ENCODE results near the gene PHOSPHO2. TPM values are rescaled to one million over a fixed set of nuclear protein-coding genes. Genes with fewer than 3 reads are reported as not detected.

Gene PHOSPHO2
- total RNA-seq, 2 donors from 2014 or later = 1.4 to 3.4 TPM

GRCh38 chr2:169732075-169732474 is 37.8 kb downstream of the PHOSPHO2 start:
- Mint-ChIP-seq H3K27ac (no peak overlapping the region), H3K36me3 (peaks cover 6 to 9% of the 10 kb centered on the region in 2 donors), H3K9me3 (no peaks in the 10 kb centered on the region)
- no peak for ATAC-seq
- DNase-seq (ENCODE audit: low spot score in 2 of 2) = no peak

- Mint-ChIP-seq H3K9me3 (no peaks in the 10 kb centered on the region), H3K36me3 (peaks cover 7 to 9% of the 10 kb centered on the region in 2 donors), H3K27ac (no peak overlapping the region)
- no peak for ATAC-seq
- DNase-seq (ENCODE audit: low spot score in 2 of 2) = no peak
Measured at GRCh38 chr2:169732583-169733358, 38.5 kb downstream of the PHOSPHO2 start.

DNA sequence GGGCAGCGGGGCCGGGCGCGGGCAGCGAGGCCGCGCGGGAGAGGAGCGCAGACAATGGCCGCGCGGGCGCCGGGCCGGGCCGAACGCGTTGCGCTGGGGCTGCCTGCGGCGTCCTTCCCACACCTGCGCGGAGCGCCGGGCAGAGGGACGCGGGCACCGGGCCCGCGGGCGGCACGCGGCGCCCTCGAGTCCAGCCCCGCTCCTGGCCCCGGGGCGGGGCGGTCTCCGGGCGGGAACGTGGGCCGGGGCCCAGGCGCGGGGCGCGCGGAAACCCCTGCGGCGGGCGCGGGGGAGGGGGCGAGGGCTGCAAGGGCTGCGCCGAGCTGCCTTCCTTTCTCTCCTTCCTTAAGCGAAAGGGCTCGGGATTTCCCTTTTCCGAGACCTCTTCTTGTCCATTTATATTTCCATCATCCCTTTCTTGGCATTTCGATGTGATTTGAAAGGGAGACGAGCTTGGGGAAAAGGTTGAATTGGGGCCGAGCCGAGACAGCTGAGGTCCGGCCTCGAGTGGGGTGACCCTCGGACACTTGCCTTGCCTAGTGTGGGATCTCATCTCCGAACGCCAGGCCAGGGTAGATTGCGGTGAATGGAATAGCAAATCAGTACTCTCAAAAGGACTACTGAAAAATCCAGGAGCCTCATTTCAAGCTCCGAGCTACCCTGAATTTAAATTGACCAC is 40.0 kb downstream of the PHOSPHO2 start:
- peak in 1 of 2 donors; percentile 48 for DNase-seq (ENCODE audit: low spot score in 2 of 2)
- Mint-ChIP-seq H3K27ac (peak overlapping the region in 1 of 2 donors; percentile 83), H3K36me3 (peaks cover 9 to 11% of the 10 kb centered on the region in 2 donors), H3K9me3 (peaks cover 0 to 4% of the 10 kb centered on the region in 2 donors)
- ATAC-seq = peak; percentile 63 to 71

DNA sequence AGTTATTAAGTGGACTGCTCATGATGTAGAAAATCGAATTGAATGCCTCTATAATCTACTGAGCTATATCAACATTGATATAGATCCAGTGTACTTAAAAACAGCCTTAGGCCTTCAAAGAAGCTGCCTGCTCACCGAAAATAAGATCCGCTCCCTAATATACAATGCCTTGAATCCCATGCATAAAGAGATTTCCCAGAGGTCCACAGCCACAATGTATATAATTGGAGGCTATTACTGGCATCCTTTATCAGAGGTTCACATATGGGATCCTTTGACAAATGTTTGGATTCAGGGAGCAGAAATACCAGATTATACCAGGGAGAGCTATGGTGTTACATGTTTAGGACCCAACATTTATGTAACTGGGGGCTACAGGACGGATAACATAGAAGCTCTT is 41.4 kb downstream of the PHOSPHO2 start:
- Mint-ChIP-seq H3K36me3 (peaks cover 9 to 15% of the 10 kb centered on the region in 2 donors), H3K9me3 (peaks cover 0 to 5% of the 10 kb centered on the region in 2 donors), H3K27ac (no peak overlapping the region)
- ATAC-seq = no peak
- DNase-seq (ENCODE audit: low spot score in 2 of 2) = no peak

GRCh38 chr2:169736902-169737301 is 42.6 kb downstream of the PHOSPHO2 start:
- ATAC-seq (no peak), DNase-seq (ENCODE audit: low spot score in 2 of 2) (no peak)
- Mint-ChIP-seq H3K36me3 (peaks cover 9 to 15% of the 10 kb centered on the region in 2 donors), H3K27ac (no peak overlapping the region), H3K9me3 (peaks cover 0 to 5% of the 10 kb centered on the region in 2 donors)

- DNase-seq (ENCODE audit: low spot score in 2 of 2) (no peak), ATAC-seq (no peak)
- Mint-ChIP-seq H3K9me3 (peaks cover 0 to 5% of the 10 kb centered on the region in 2 donors), H3K27ac (no peak overlapping the region), H3K36me3 (peaks cover 4 to 15% of the 10 kb centered on the region in 2 donors)
Measured at GRCh38 chr2:169738566-169739229, 44.4 kb downstream of the PHOSPHO2 start.

DNA sequence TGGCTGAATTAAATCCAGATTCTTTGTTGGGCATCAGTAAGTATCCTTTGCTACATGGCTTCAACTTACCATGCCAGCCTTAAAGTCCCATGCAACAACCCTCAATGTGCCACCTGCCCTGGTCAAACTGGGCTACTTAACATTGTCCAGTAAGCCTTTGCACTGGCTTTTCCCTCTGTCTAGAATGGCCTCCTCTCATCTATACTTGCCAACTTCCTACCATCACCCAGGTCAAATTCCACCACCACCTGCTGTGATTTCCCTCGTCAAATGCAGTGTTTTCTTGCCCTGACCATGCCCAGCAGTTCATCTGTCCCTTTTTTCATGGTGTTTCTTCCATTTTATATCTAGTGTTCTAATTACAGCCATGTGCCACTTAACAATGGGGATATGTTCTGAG is 45.1 kb downstream of the PHOSPHO2 start:
- no peak for ATAC-seq
- H3K9me3 Mint-ChIP-seq = peaks cover 0 to 5% of the 10 kb centered on the region in 2 donors
- H3K36me3 Mint-ChIP-seq = peaks cover 9 to 20% of the 10 kb centered on the region in 2 donors
- no peak overlapping the region for H3K27ac Mint-ChIP-seq
- DNase-seq (ENCODE audit: low spot score in 2 of 2) = no peak

GRCh38 chr2:169743549-169743948 is 49.3 kb downstream of the PHOSPHO2 start:
- DNase-seq (ENCODE audit: low spot score in 2 of 2) (no peak), ATAC-seq (no peak)
- Mint-ChIP-seq H3K36me3 (peaks cover 6 to 14% of the 10 kb centered on the region in 2 donors), H3K27ac (no peak overlapping the region), H3K9me3 (peaks cover 0 to 5% of the 10 kb centered on the region in 2 donors)

DNA sequence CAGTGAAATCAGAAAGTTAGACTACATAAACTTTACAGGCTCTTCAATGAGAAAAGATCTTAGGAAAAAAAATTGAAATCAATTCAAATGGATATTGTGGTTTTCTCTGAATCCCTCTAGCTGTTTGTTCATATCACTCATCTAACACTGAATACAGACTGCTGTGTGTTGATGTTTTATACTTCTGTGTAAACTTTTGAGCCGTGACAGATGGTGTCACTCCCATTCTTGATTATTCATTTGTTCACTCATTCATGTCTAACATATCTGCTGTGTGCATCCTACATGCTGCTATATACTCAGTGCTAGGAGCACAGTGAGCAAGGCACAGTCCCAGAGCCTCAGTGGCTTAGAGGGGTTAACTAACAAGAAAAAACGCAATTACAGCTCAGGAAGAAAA is 52.0 kb downstream of the PHOSPHO2 start:
- no peak for DNase-seq (ENCODE audit: low spot score in 2 of 2)
- H3K9me3 Mint-ChIP-seq = no peaks in the 10 kb centered on the region
- peaks cover 6% of the 10 kb centered on the region in 2 donors for H3K36me3 Mint-ChIP-seq
- H3K27ac Mint-ChIP-seq = no peak overlapping the region
- no peak for ATAC-seq

- Mint-ChIP-seq H3K9me3 (no peaks in the 10 kb centered on the region), H3K36me3 (peaks cover 6% of the 10 kb centered on the region in 2 donors), H3K27ac (no peak overlapping the region)
- ATAC-seq (no peak), DNase-seq (ENCODE audit: low spot score in 2 of 2) (no peak)
Measured at GRCh38 chr2:169748319-169748718, 54.0 kb downstream of the PHOSPHO2 start.

Other genes starting within 250 kb of the PHOSPHO2 start
- 1 to 10 TPM; 2.0 to 3.5 TPM for gene BBS5, start 215.0 kb upstream of the PHOSPHO2 start, total RNA-seq
- gene KLHL41, start 184.8 kb upstream of the PHOSPHO2 start, total RNA-seq = not detected
- 10 to 100 TPM; 30.4 to 63.3 TPM for gene FASTKD1, start 120.6 kb upstream of the PHOSPHO2 start, total RNA-seq
- gene PPIG, start 110.1 kb upstream of the PHOSPHO2 start, total RNA-seq = 10 to 100 TPM; 55.3 to 76.8 TPM
- not detected for gene CFAP210, start 64 bp upstream of the PHOSPHO2 start, total RNA-seq
- 1 to 10 TPM; 1.1 to 9.3 TPM for gene KLHL23, start 39.4 kb downstream of the PHOSPHO2 start, total RNA-seq
- 10 to 100 TPM; 41.8 to 96.6 TPM for gene SSB, start 104.4 kb downstream of the PHOSPHO2 start, total RNA-seq
- 10 to 100 TPM; 73.7 to 80.7 TPM for gene METTL5, start 130.4 kb downstream of the PHOSPHO2 start, total RNA-seq
- 10 to 100 TPM; 25.3 to 25.8 TPM for gene UBR3, start 133.0 kb downstream of the PHOSPHO2 start, total RNA-seq

Measured in activated naive CD4-positive, alpha-beta T cell treated with anti-CD3 and anti-CD28 coated beads, Interleukin-2, amount 50 U/mL, for 72 hours (primary cell).